ENCODE data around the gene AHRR. TPM values are rescaled to one million over a fixed set of nuclear protein-coding genes. Genes with fewer than 3 reads are reported as not detected.

AHRR gene
- total RNA-seq, 2 donors from 2014 or later, result 0.12 to 0.30 TPM

- Histone ChIP-seq H3K27ac (no peak overlapping the region), H3K36me3 (peaks cover 48% of the 10 kb centered on the region), H3K27me3 (no peaks in the 10 kb centered on the region), H3K4me3 (no peak overlapping the region), H3K4me1 (peaks cover 0 to 1% of the 10 kb centered on the region in 2 donors), H3K9me3 (no peaks in the 10 kb centered on the region)
- DNase-seq (ENCODE audit: low spot score), result no peak
- TF ChIP-seq CTCF (IDR thresholded peaks at IDR 0.05), result no peak
Measured at GRCh38 chr5:466661-467310, 145.3 kb downstream of the AHRR start.

GRCh38 chr5:468401-468800 lies 146.9 kb downstream of the AHRR start:
- Histone ChIP-seq H3K27me3 (no peaks in the 10 kb centered on the region), H3K4me3 (no peak overlapping the region), H3K4me1 (peaks cover 0 to 8% of the 10 kb centered on the region in 2 donors), H3K9me3 (no peaks in the 10 kb centered on the region), H3K36me3 (peaks cover 34% of the 10 kb centered on the region), H3K27ac (no peak overlapping the region)
- TF ChIP-seq CTCF (IDR thresholded peaks at IDR 0.05), result no peak
- DNase-seq (ENCODE audit: low spot score), result no peak

GRCh38 chr5:469752-470483 lies 148.4 kb downstream of the AHRR start:
- H3K9me3 ChIP-seq, result no peaks in the 10 kb centered on the region
- peaks cover 22% of the 10 kb centered on the region for H3K36me3 ChIP-seq
- H3K27ac ChIP-seq, result no peak overlapping the region
- no peak for DNase-seq (ENCODE audit: low spot score)
- H3K4me1 ChIP-seq, result peaks cover 0 to 19% of the 10 kb centered on the region in 2 donors
- no peak overlapping the region for H3K4me3 ChIP-seq
- no peak for TF ChIP-seq CTCF (IDR thresholded peaks at IDR 0.05)
- no peaks in the 10 kb centered on the region for H3K27me3 ChIP-seq

GRCh38 chr5:470961-471749 lies 149.6 kb downstream of the AHRR start:
- no peaks in the 10 kb centered on the region for H3K9me3 ChIP-seq
- peaks cover 9% of the 10 kb centered on the region for H3K36me3 ChIP-seq
- no peak overlapping the region for H3K4me3 ChIP-seq
- no peak for TF ChIP-seq CTCF (IDR thresholded peaks at IDR 0.05)
- DNase-seq (ENCODE audit: low spot score), result no peak
- H3K27me3 ChIP-seq, result peaks cover 0 to 5% of the 10 kb centered on the region in 2 donors
- H3K4me1 ChIP-seq, result peaks cover 0 to 25% of the 10 kb centered on the region in 2 donors
- H3K27ac ChIP-seq, result no peak overlapping the region

GRCh38 chr5:471750-472058 lies 150.2 kb downstream of the AHRR start:
- Histone ChIP-seq H3K4me1 (peaks cover 0 to 25% of the 10 kb centered on the region in 2 donors), H3K4me3 (peak overlapping the region in 1 of 2 donors; percentile 76), H3K27ac (peak overlapping the region in 1 of 2 donors; percentile 75), H3K36me3 (peaks cover 4% of the 10 kb centered on the region), H3K9me3 (no peaks in the 10 kb centered on the region), H3K27me3 (peaks cover 0 to 9% of the 10 kb centered on the region in 2 donors)
- no peak for DNase-seq (ENCODE audit: low spot score)
- no peak for TF ChIP-seq CTCF (IDR thresholded peaks at IDR 0.05)
